Muscle layer of colon (tissue), 2 donors: Measurements from ENCODE around the gene PTPRD.

ENCODE experiments used
- H3K27ac ChIP-seq: one replicate; pipeline ENCODE4 v1.7.0; 2013; ENCODE audit warnings: low read depth, mild to moderate bottlenecking, low read length, moderate library complexity
- H3K27me3 ChIP-seq, 2 donors: one replicate each; pipeline ENCODE4 v1.7.0; 2013; ENCODE audit warnings: low read length in 2 of 2, mild to moderate bottlenecking in 2 of 2; ENCODE audit not compliant: insufficient read depth in 2 of 2, control insufficient read depth in 1 of 2
- H3K36me3 ChIP-seq: one replicate; pipeline ENCODE4 v1.7.0; 2013; ENCODE audit warnings: mild to moderate bottlenecking, low read length; ENCODE audit not compliant: insufficient read depth
- H3K4me1 ChIP-seq: one replicate; pipeline ENCODE4 v1.7.0; 2013; ENCODE audit warnings: mild to moderate bottlenecking, low read length; ENCODE audit not compliant: insufficient read depth
- H3K4me3 ChIP-seq, 2 donors: one replicate each; pipeline ENCODE4 v1.7.0; 2013; ENCODE audit warnings: low read length in 2 of 2, low read depth in 1 of 2, mild to moderate bottlenecking in 1 of 2, moderate library complexity in 1 of 2
- H3K9ac ChIP-seq: one replicate; pipeline ENCODE4 v1.7.0; 2013; ENCODE audit warnings: low read length
- H3K9me3 ChIP-seq: one replicate; pipeline ENCODE4 v1.7.0; 2013; ENCODE audit warnings: mild to moderate bottlenecking, low read length
- donor health status: abdominal sarcoma.
- donor health status: Adenocarcinoma of cecum.

Gene PTPRD

DNA sequence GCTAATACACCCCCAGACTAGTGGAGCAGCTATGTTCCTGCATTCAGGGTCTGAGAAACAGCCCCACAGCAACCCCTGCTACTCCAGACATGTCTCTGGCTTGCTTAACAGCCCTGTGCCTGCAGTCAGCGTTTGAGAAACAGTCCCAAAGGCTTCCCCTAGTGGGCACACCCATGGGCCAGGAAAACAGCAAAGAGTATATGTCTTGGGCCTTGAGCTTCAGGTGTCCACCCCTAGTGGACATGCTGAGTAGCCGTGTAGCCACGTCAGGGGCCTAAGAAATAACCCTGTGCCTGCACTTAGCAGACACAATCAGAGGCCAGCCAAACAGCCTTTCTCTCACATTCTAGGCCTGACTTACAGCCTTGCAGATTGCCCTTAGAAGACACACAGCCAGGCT, 698.6 kb downstream of the PTPRD start:
- no peaks in the 10 kb centered on the region for H3K9me3 ChIP-seq
- H3K9ac ChIP-seq: no peak overlapping the region

DNA sequence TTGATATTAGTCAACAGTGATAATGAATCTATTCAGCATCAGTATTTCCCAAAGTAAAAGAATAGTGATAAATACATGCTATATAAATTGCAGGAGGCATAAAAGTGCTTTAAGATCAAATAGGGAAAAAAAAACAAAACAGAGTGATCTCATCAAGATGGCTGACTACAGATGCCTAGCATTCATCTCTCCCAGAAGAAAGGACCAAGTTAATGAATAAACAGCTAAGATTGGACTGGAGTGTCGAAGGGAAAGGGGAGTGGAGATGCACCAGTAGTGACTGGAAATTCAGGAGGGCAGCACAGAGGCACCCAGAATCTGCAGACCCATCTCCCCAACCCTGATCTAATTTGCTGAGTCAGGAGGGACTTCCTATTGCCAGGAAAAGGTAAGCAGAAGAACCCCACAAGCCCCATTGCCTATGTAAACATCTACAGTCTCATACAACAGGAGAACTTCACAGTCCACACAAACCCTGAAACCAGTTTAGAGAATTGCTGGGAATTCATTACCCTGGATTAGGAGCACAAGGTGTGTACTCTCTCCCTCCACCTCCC, 699.4 kb downstream of the PTPRD start:
- H3K9ac ChIP-seq: no peak overlapping the region
- H3K36me3 ChIP-seq: no peaks in the 10 kb centered on the region
- H3K27me3 ChIP-seq: no peaks in the 10 kb centered on the region
- no peaks in the 10 kb centered on the region for H3K4me1 ChIP-seq
- H3K27ac ChIP-seq: no peak overlapping the region
- H3K9me3 ChIP-seq: no peaks in the 10 kb centered on the region
- H3K4me3 ChIP-seq: no peak overlapping the region

More for the DNA sequence above, 698.6 kb downstream of the PTPRD start:
- H3K4me3 ChIP-seq: no peak overlapping the region
- H3K27me3 ChIP-seq: no peaks in the 10 kb centered on the region
- no peaks in the 10 kb centered on the region for H3K36me3 ChIP-seq
- H3K4me1 ChIP-seq: no peaks in the 10 kb centered on the region
- no peak overlapping the region for H3K27ac ChIP-seq

DNA sequence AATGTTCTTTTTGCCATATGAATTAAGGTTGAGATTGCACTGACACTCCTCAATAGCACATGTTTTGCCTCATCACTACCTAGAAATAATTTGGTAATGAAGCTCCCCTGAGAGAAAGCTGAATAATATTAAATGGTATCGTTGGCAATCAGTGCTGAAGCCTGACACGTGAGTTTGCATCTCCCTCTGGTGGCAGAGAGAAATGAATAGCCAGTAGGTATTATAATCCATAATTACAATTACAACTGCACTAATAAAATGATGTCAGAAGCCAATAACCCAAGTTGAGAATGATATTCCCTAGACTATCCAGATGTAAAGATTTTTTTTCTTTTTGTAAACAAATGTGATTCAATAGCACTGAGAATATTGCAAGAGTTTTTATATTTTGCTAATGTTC, 700.3 kb downstream of the PTPRD start:
- no peak overlapping the region for H3K27ac ChIP-seq

DNA sequence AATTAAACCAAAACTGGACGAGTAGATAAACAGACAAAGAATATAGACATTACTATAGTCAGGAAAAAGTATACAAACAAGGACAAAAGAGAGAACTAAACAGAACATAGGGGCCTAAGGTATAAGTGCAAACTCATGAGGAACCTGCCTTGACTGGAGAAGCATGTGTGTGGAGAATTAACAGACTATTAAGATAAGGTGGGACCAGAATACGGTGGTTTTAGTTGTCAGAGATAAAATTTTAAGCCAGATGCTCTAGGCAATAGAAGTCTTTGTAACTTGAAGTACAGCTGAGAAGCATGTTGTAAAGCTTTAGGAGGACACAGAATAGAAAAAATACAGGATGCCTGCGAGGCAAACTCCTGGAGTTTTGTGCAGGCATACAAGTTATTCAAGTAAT, 707.1 kb downstream of the PTPRD start:
- no peaks in the 10 kb centered on the region for H3K4me1 ChIP-seq
- H3K9ac ChIP-seq: no peak overlapping the region
- H3K4me3 ChIP-seq: no peak overlapping the region
- no peaks in the 10 kb centered on the region for H3K36me3 ChIP-seq
- no peak overlapping the region for H3K27ac ChIP-seq
- no peaks in the 10 kb centered on the region for H3K9me3 ChIP-seq
- H3K27me3 ChIP-seq: no peaks in the 10 kb centered on the region

More for the DNA sequence above, 700.3 kb downstream of the PTPRD start:
- no peaks in the 10 kb centered on the region for H3K4me1 ChIP-seq
- H3K27me3 ChIP-seq: no peaks in the 10 kb centered on the region
- H3K4me3 ChIP-seq: no peak overlapping the region
- no peaks in the 10 kb centered on the region for H3K9me3 ChIP-seq
- no peak overlapping the region for H3K9ac ChIP-seq
- no peaks in the 10 kb centered on the region for H3K36me3 ChIP-seq

DNA sequence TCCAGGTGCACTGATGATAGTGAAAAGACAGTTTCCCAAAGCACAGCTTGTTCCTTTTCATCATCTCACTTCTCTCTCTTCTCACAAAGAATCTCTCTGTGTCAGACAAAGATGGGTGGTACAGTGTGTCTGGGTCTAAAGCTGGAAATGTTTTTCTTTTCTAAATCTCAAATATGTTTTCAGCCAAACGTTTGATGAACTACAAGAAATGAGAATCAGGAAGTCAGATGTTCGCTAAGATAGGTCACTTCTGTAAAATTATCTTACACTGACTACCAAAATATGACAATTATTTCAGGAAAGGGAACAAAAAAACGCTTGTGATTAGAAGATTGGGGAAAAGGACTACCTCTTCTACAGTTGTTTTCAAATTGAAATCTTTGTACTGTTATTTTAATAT, 708.8 kb downstream of the PTPRD start:
- H3K27ac ChIP-seq: no peak overlapping the region
- no peak overlapping the region for H3K4me3 ChIP-seq
- H3K4me1 ChIP-seq: no peaks in the 10 kb centered on the region
- H3K9me3 ChIP-seq: no peaks in the 10 kb centered on the region
- no peaks in the 10 kb centered on the region for H3K27me3 ChIP-seq
- H3K9ac ChIP-seq: no peak overlapping the region
- H3K36me3 ChIP-seq: no peaks in the 10 kb centered on the region

DNA sequence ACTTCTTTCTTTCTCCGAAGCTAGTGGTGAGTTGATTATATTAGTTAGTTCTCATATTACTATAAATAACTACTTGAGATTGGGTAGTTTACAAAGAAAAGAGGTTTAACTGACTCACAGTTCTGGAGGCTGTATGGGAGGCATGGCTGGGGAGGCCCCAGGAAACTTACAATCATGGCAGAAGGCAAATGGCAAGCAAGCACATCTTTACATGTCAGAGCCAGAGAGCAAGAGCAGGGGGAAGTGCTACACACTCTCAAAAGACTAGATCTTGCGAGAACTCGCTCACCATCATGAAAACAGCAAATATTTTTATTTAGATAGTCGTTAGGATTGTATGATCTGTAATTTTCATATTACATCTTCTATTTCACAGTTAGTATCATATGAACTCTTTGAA, 711.2 kb downstream of the PTPRD start:
- H3K27me3 ChIP-seq: no peaks in the 10 kb centered on the region
- no peaks in the 10 kb centered on the region for H3K4me1 ChIP-seq
- H3K9ac ChIP-seq: no peak overlapping the region
- H3K27ac ChIP-seq: no peak overlapping the region
- H3K36me3 ChIP-seq: no peaks in the 10 kb centered on the region
- no peaks in the 10 kb centered on the region for H3K9me3 ChIP-seq
- H3K4me3 ChIP-seq: no peak overlapping the region

DNA sequence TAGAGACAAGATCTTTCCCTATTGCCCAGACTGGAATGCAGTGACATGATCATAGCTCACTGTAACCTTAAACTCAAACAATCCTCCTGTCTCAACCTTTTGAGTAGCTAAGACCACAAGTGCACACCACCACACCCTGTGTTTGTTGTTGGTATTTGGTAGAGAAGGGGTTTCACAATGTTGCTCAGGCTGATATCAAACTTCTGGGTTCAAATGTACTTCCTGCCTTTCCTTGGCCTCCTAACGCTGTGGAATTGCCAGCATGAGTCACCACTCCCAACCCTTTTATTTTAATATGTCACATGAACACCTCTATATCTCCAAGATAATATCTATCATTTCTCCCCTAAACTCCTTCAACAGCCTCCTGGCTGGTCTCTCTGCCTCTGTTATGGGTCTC, 719.0 kb downstream of the PTPRD start:
- H3K9me3 ChIP-seq: no peaks in the 10 kb centered on the region
- no peak overlapping the region for H3K4me3 ChIP-seq
- H3K4me1 ChIP-seq: no peaks in the 10 kb centered on the region
- no peak overlapping the region for H3K27ac ChIP-seq
- H3K36me3 ChIP-seq: no peaks in the 10 kb centered on the region
- no peaks in the 10 kb centered on the region for H3K27me3 ChIP-seq
- H3K9ac ChIP-seq: no peak overlapping the region

DNA sequence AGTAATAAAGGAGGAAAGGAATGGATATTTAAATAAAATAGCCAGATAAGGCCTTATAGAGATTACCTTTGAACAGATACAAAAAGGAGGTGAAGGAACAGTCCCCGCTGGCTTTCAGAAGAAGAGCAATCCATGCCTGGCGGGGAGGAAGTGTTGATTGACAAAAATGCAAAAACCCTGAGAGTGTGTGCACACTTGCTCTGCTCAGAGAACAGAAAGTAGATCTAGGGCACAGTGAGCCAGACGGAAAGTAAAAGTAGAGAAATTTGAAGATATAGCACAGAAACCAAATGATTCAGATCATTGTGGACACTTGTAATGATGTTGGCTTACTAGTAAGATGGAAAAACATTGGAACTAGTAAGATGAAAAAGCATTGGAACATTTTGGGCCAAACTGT, 720.6 kb downstream of the PTPRD start:
- Histone ChIP-seq H3K4me3 (no peak overlapping the region), H3K4me1 (no peaks in the 10 kb centered on the region), H3K27ac (no peak overlapping the region), H3K9me3 (no peaks in the 10 kb centered on the region), H3K27me3 (no peaks in the 10 kb centered on the region), H3K36me3 (no peaks in the 10 kb centered on the region), H3K9ac (no peak overlapping the region)

DNA sequence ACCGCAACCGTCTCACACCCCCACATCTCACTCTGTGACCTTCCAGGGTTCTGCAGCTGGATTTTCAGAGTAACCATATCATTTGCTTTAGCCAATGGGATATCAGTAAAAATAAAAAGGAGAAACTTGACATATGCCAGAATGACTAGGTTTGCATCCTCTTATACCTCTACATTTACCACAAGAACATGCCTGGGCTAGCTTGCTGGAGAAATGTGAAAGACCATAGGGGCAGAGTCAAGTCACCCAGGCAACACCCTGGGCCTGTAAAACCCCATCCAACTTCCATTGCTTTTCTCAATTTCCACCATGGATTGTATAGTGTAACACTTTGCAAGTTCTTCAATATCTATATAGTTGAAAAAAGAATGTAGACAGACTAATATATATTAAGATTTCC, 731.1 kb downstream of the PTPRD start:
- Histone ChIP-seq H3K9ac (no peak overlapping the region), H3K27me3 (no peaks in the 10 kb centered on the region), H3K4me1 (no peaks in the 10 kb centered on the region), H3K36me3 (no peaks in the 10 kb centered on the region), H3K27ac (no peak overlapping the region), H3K4me3 (no peak overlapping the region), H3K9me3 (no peaks in the 10 kb centered on the region)

DNA sequence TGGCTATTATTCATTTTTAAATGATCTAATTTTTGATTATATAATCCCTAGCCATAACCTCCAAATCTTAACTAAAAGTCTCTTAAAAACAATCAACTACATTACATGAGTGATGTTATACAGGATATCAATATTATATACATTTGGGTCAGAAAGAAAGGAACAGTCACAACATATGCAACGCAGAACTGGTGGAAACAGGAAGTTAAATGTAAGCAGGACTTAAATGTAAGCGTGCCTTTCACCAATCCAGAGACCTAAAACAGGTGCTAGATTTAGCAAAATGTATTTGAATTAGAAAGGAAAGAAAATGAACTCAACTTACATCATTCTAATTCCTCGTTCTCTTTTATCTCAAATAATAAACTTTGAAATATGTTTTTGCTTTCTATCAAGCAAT, 738.5 kb downstream of the PTPRD start:
- no peaks in the 10 kb centered on the region for H3K4me1 ChIP-seq
- no peak overlapping the region for H3K27ac ChIP-seq
- no peaks in the 10 kb centered on the region for H3K9me3 ChIP-seq
- no peak overlapping the region for H3K4me3 ChIP-seq
- no peak overlapping the region for H3K9ac ChIP-seq
- no peaks in the 10 kb centered on the region for H3K36me3 ChIP-seq
- no peaks in the 10 kb centered on the region for H3K27me3 ChIP-seq

DNA sequence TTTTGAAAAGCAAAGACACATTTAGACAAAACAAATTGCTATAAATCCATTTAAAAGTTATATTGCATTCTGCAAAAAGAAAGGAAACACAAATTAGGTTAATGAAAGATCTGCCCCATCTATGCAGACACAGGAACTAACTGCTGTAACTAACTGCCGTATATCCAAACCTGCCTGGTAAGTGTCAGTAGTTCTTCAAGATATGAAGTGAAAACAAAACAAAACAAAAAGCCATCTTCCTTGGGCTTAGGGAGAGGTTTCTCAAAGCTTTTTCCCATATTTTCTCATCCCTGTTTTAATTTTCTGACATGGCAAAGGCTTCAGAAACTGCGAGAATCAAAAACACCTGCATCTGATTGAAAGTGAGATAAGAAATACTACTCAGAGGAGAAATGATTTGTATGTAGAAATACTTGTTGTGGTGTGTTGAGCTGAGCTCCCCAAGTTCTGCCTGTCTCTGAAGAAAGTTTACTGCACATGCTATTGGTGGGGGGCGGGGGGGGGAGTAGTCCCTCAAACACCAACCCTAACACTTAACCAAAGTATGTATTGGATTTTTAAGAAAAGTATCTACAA, 750.5 kb downstream of the PTPRD start:
- Histone ChIP-seq H3K4me1 (no peaks in the 10 kb centered on the region), H3K4me3 (no peak overlapping the region), H3K9ac (no peak overlapping the region), H3K27me3 (no peaks in the 10 kb centered on the region), H3K9me3 (no peaks in the 10 kb centered on the region), H3K36me3 (no peaks in the 10 kb centered on the region), H3K27ac (no peak overlapping the region)
